ENCODE data around the gene ADNP. TPM values are rescaled to one million over a fixed set of nuclear protein-coding genes. Genes with fewer than 3 reads are reported as not detected.

Gene ADNP
- total and polyA plus RNA-seq, 10 of the 15 experiments (the other 5 are each of a cell fraction or from before 2014, with no cell fraction given): 23.0 to 74.4 (median 34.9) TPM

GRCh38 chr20:50844430-50845100, 86.7 kb downstream of the ADNP start (continued):
- TF ChIP-seq TBL1XR1 (IDR thresholded peaks at IDR 0.05; ENCODE audit: low read depth, low read length) (no peak; the same call in 1 of the 2 replicates), ELK1 (IDR thresholded peaks at IDR 0.05; ENCODE audit: low read depth, low read length) (no peak), EGR1 (IDR thresholded peaks at IDR 0.05; ENCODE audit: borderline replicate concordance in 1 of 2, low read depth in 2 of 2, low read length in 2 of 2) (peak in 1 of 2 experiments; percentile 55; a peak in 1 of 3 replicates), BCL11A (IDR thresholded peaks at IDR 0.05; ENCODE audit: low read depth, low read length) (peak; percentile 80; the same call in 1 of the 2 replicates), CBFB (IDR thresholded peaks at IDR 0.05; ENCODE audit: low read depth) (peak; percentile 83; the same call in 1 of the 2 replicates), DPF2 (IDR thresholded peaks at IDR 0.05) (peak; percentile 97), SREBF2 (IDR thresholded peaks at IDR 0.05; ENCODE audit: low read length) (no peak), FOXM1 (IDR thresholded peaks at IDR 0.05; ENCODE audit: low read depth, low read length) (peak; percentile 67; the same call in 1 of the 2 replicates), SPI1 (IDR thresholded peaks at IDR 0.05; ENCODE audit: borderline replicate concordance, insufficient read depth, low read depth, low read length) (peak; percentile 23; the same call in 1 of the 2 replicates), IKZF1 (conservative IDR thresholded peaks at IDR 0.05) (peak; percentile 92), JUND (IDR thresholded peaks at IDR 0.05; ENCODE audit: low read depth, low read length) (peak; percentile 86; the same call in 1 of the 2 replicates), SMC3 (IDR thresholded peaks at IDR 0.05; ENCODE audit: borderline replicate concordance, low read length) (peak; percentile 14; the same call in 1 of the 2 replicates), CREM (IDR thresholded peaks at IDR 0.05; ENCODE audit: low read depth) (peak; percentile 93), HDAC2 (IDR thresholded peaks at IDR 0.05) (no peak), ZBED1 (IDR thresholded peaks at IDR 0.05; ENCODE audit: borderline replicate concordance) (peak; percentile 88; the same call in 1 of the 2 replicates), HDGF (IDR thresholded peaks at IDR 0.05) (peak; percentile 94), HDAC6 (IDR thresholded peaks at IDR 0.05; ENCODE audit: unreplicated experiment) (no peak), ESRRA (IDR thresholded peaks at IDR 0.05; ENCODE audit: low read length) (no peak), TARDBP (IDR thresholded peaks at IDR 0.05; ENCODE audit: borderline replicate concordance) (peak; percentile 72; the same call in 1 of the 2 replicates), ZNF622 (IDR thresholded peaks at IDR 0.05) (no peak), USF1 (IDR thresholded peaks at IDR 0.05; ENCODE audit: borderline replicate concordance, extremely low read length, insufficient read depth, low read depth, low read length) (no peak), NR2C1 (IDR thresholded peaks at IDR 0.05) (no peak), TAF1 (IDR thresholded peaks at IDR 0.05; ENCODE audit: borderline replicate concordance, low read depth, low read length) (peak; percentile 53; the same call in 1 of the 2 replicates), ASH2L (IDR thresholded peaks at IDR 0.05; ENCODE audit: borderline replicate concordance, low read depth) (no peak), BHLHE40 (IDR thresholded peaks at IDR 0.05; ENCODE audit: borderline replicate concordance in 1 of 2, low read depth in 2 of 2, low read length in 1 of 2) (peak; percentile 69 to 72; a peak in 3 of 4 replicates), NBN (IDR thresholded peaks at IDR 0.05) (peak; percentile 92; the same call in 1 of the 2 replicates), MTA3 (IDR thresholded peaks at IDR 0.05; ENCODE audit: borderline replicate concordance, low read length) (no peak), TCF12 (IDR thresholded peaks at IDR 0.05; ENCODE audit: low read depth, low read length) (peak; percentile 81), RUNX3 (IDR thresholded peaks at IDR 0.05; ENCODE audit: low read length) (peak; percentile 77), NRF1 (conservative IDR thresholded peaks at IDR 0.05; ENCODE audit: low read depth, low read length) (no peak), MTA2 (IDR thresholded peaks at IDR 0.05; ENCODE audit: low read depth) (peak; percentile 79)

Data from GM12878 (cell line).